ENCODE measurements around the gene BTBD18.

GRCh38 chr11:57698843-57699365 lies 52.7 kb downstream of the BTBD18 start:
- no peak for TF ChIP-seq CREB1 (IDR thresholded peaks at IDR 0.05; ENCODE audit: low read depth)
- no peak for TF ChIP-seq MAX (IDR thresholded peaks at IDR 0.05)
- TF ChIP-seq EP300 (IDR thresholded peaks at IDR 0.05; ENCODE audit: borderline replicate concordance), result no peak
- TF ChIP-seq TAF1 (IDR thresholded peaks at IDR 0.05; ENCODE audit: low read depth), result no peak
- no peak for TF ChIP-seq NFIC (IDR thresholded peaks at IDR 0.05)

All from Ishikawa (cell line).